Measurements from ENCODE around the gene RSL24D1. TPM values are rescaled to one million over a fixed set of nuclear protein-coding genes. Genes with fewer than 3 reads are reported as not detected.

The RSL24D1 gene
- total RNA-seq, 1 experiment from 2014 or later: 111 TPM

DNA sequence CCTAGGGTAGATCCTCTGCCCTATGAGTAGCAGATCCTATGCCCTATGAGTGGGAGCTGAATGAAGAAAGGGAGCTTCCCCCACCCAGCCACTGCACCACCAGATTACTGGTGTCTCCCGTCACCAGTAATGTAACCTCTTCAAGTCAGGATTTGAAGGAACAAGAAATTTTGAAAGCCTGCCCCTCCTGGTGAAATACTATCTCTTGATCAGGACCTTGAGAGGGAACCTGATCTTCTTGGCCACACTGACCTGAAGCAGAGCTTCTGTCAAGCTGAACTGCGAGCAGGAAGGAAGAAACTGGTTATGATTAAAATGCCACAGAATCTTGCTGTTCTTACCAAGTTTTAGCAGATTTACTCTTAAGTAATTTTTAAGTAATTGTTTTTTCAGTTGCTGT, 62.8 kb downstream of the RSL24D1 start:
- Mint-ChIP-seq H3K4me1 (no peaks in the 10 kb centered on the region), H3K4me3 (no peak overlapping the region), H3K9me3 (peaks cover 15 to 34% of the 10 kb centered on the region in 2 experiments), H3K27ac (no peak overlapping the region; a peak in 1 of 7 replicates), H3K36me3 (ENCODE audit: insufficient read depth in 1 of 3, low read depth in 3 of 3) (peaks cover 0 to 3% (median 0%) of the 10 kb centered on the region in 3 experiments; a peak in 1 of 7 replicates), H3K27me3 (ENCODE audit: low read depth) (no peaks in the 10 kb centered on the region; the same call in none of the 2 replicates)
- no peaks in the 10 kb centered on the region for H3K9me3 ChIP-seq (ENCODE audit: control insufficient read depth, low read depth, low read length)
- no peak overlapping the region for H2AFZ ChIP-seq (ENCODE audit: low read length)
- no peak overlapping the region for H3K4me2 ChIP-seq (ENCODE audit: insufficient read depth, insufficient read length, low read length)
- no peak for DNase-seq
- H3K56ac ChIP-seq (ENCODE audit: insufficient read length, low read depth, low read length): no peak overlapping the region
- H3K4ac ChIP-seq (ENCODE audit: low read depth, low read length): no peak overlapping the region
- no CpG with 5 or more reads among the region's 2 CpGs for WGBS (ENCODE audit: extremely low coverage, insufficient read length, low lambda C conversion rate)
- no peak overlapping the region for H2BK12ac ChIP-seq (ENCODE audit: insufficient read length, low read depth, low read length)
- no peak overlapping the region for H2BK20ac ChIP-seq (ENCODE audit: low read depth, low read length, poor library complexity, severe bottlenecking)
- no peaks in the 10 kb centered on the region for H3K23me2 ChIP-seq (ENCODE audit: insufficient read length, low read depth, low read length, poor library complexity, severe bottlenecking)
- H3K23ac ChIP-seq (ENCODE audit: insufficient read length, low read depth, low read length): no peak overlapping the region
- H4K8ac ChIP-seq (replicated peaks; ENCODE audit: insufficient read length, low read depth, low read length): no peak overlapping the region
- H3K79me2 ChIP-seq (ENCODE audit: insufficient read depth, low read length): no peaks in the 10 kb centered on the region
- H3K27me3 ChIP-seq (ENCODE audit: insufficient read depth, low read length): no peaks in the 10 kb centered on the region
- H2BK15ac ChIP-seq (ENCODE audit: low read depth, low read length): no peak overlapping the region
- no peaks in the 10 kb centered on the region for H4K20me1 ChIP-seq (ENCODE audit: control insufficient read depth, insufficient read depth, insufficient read length)
- no peak overlapping the region for H3K27ac ChIP-seq (ENCODE audit: insufficient read length, low read depth, low read length)
- no peak overlapping the region for H3T11ph ChIP-seq (ENCODE audit: low read length)
- no peak overlapping the region for H4K5ac ChIP-seq (ENCODE audit: insufficient read length, low read depth, low read length)
- H3K18ac ChIP-seq (ENCODE audit: insufficient read length, low read depth, low read length): no peak overlapping the region
- no peak overlapping the region for H4K91ac ChIP-seq (ENCODE audit: insufficient read length, low read depth, low read length)
- TF ChIP-seq, protein P1, sequence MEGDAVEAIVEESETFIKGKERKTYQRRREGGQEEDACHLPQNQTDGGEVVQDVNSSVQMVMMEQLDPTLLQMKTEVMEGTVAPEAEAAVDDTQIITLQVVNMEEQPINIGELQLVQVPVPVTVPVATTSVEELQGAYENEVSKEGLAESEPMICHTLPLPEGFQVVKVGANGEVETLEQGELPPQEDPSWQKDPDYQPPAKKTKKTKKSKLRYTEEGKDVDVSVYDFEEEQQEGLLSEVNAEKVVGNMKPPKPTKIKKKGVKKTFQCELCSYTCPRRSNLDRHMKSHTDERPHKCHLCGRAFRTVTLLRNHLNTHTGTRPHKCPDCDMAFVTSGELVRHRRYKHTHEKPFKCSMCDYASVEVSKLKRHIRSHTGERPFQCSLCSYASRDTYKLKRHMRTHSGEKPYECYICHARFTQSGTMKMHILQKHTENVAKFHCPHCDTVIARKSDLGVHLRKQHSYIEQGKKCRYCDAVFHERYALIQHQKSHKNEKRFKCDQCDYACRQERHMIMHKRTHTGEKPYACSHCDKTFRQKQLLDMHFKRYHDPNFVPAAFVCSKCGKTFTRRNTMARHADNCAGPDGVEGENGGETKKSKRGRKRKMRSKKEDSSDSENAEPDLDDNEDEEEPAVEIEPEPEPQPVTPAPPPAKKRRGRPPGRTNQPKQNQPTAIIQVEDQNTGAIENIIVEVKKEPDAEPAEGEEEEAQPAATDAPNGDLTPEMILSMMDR (conservative IDR thresholded peaks at IDR 0.05): peak; percentile 30; the same call in 2 of the 3 replicates
- H2BK5ac ChIP-seq (ENCODE audit: insufficient read length, low read length): no peak overlapping the region
- no peak overlapping the region for H2BK120ac ChIP-seq (ENCODE audit: low read depth, low read length, poor library complexity, severe bottlenecking)
- H3K4me1 ChIP-seq (ENCODE audit: insufficient read depth, low read length): no peaks in the 10 kb centered on the region
- H3K14ac ChIP-seq (ENCODE audit: insufficient read depth, low read length): no peak overlapping the region
- no peak overlapping the region for H3K9ac ChIP-seq (ENCODE audit: extremely low read depth, insufficient read length, low read length)
- no peaks in the 10 kb centered on the region for H3K79me1 ChIP-seq (ENCODE audit: insufficient read depth, low read depth, low read length, poor library complexity, severe bottlenecking)
- no peak overlapping the region for H2AK5ac ChIP-seq (ENCODE audit: insufficient read length, low read length)

Data from H9 (cell line).